ENCODE measurements around the gene FIZ1.
"Not testable (repeated sequence)": the region's sequence is repeated elsewhere in the genome, so short reads cannot be mapped to it uniquely, and the experiment has no call there.

DNA sequence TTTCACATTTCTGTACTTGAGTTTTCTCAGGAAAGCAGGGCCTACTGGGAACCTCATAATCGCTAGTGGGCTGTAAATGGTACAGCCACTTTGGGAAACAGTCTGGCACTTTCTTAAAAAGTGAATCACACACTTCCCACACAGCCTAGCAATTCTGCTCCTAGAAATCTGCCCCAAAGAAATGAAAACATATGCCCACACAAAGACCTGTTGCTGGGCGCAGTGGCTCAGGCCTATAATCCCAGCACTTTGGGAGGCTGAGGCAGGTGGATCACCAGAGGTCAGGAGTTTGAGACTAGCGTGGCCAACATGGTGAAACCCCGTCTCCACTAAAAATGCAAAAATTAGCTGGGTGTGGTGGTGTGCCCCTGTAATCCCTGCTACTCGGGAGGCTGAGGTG, 29.8 kb downstream of the FIZ1 start:
- not testable (repeated sequence) for TF ChIP-seq POLR2A (IDR thresholded peaks at IDR 0.05)
- TF ChIP-seq, protein P1, sequence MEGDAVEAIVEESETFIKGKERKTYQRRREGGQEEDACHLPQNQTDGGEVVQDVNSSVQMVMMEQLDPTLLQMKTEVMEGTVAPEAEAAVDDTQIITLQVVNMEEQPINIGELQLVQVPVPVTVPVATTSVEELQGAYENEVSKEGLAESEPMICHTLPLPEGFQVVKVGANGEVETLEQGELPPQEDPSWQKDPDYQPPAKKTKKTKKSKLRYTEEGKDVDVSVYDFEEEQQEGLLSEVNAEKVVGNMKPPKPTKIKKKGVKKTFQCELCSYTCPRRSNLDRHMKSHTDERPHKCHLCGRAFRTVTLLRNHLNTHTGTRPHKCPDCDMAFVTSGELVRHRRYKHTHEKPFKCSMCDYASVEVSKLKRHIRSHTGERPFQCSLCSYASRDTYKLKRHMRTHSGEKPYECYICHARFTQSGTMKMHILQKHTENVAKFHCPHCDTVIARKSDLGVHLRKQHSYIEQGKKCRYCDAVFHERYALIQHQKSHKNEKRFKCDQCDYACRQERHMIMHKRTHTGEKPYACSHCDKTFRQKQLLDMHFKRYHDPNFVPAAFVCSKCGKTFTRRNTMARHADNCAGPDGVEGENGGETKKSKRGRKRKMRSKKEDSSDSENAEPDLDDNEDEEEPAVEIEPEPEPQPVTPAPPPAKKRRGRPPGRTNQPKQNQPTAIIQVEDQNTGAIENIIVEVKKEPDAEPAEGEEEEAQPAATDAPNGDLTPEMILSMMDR (IDR thresholded peaks at IDR 0.05): not testable (repeated sequence)

Data from esophagus squamous epithelium (tissue), 4 donors.